ENCODE measurements around the gene NGEF.

DNA sequence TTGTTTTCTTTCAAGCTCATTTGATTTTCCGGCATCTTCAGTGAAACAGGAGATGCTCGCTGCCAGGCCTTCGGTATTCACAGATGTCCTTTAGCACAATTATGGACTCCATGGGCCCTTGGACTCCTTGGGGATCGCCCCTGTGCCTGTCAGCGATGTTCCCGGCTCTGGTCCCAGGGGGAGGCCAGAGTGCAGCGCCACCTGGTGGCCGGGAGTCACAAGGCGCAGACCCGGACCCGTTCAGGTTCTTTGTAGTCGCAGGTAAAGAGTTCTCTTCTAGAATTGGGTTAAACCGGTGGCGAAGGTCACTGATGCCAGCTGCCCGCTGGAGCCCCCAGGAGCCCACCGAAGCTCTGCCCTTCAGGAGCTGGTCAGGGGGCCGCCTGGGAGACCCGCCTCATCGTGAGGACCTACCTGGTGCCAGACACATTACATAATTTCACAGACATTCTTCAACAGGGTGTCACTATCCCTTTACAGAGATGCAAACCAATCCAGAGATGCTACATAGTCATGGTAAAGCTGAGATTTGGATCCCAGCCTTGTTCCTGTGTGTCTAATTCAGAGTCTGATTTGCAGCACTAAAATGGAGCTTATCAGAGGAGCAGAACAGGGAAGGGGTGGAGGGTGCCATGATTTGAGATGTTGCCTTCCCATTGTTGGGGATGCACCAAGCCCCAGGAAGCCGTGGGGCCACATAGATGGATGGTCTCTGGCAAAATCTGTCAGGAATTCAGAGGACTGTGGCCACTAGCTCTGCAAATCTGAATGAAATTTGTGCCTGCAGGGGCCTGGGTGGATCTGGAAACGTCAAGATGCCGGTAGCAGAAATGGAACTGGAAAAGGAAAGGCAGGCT, 41.1 kb upstream of the NGEF start:
- TF ChIP-seq POLR2A (IDR thresholded peaks at IDR 0.05), result no peak
- TF ChIP-seq, protein P1, sequence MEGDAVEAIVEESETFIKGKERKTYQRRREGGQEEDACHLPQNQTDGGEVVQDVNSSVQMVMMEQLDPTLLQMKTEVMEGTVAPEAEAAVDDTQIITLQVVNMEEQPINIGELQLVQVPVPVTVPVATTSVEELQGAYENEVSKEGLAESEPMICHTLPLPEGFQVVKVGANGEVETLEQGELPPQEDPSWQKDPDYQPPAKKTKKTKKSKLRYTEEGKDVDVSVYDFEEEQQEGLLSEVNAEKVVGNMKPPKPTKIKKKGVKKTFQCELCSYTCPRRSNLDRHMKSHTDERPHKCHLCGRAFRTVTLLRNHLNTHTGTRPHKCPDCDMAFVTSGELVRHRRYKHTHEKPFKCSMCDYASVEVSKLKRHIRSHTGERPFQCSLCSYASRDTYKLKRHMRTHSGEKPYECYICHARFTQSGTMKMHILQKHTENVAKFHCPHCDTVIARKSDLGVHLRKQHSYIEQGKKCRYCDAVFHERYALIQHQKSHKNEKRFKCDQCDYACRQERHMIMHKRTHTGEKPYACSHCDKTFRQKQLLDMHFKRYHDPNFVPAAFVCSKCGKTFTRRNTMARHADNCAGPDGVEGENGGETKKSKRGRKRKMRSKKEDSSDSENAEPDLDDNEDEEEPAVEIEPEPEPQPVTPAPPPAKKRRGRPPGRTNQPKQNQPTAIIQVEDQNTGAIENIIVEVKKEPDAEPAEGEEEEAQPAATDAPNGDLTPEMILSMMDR (IDR thresholded peaks at IDR 0.05), result peak; percentile 75 to 94 (median 85)
